A673 (cell line): Measurements from ENCODE around the gene ADAMTS6.

Source experiments
- EZH2 ChIP-seq: fragments of 200-600 bp; sonication (generic); IDR thresholded peaks from 2 replicates; pipeline ENCODE4 v1.6.1; 2017; ENCODE audit warnings: borderline replicate concordance, low read depth, mild to moderate bottlenecking, mixed read lengths, antibody characterized with exemption, low read length; ENCODE audit not compliant: poor library complexity, severe bottlenecking
- TF ChIP-seq, protein P1 (sequence below): fragments of 300-800, 200-600 bp; sonication (generic); conservative IDR thresholded peaks from 2 replicates; pipeline ENCODE4 v1.5.1; 2017; ENCODE audit warnings: low read depth, mild to moderate bottlenecking, antibody characterized with exemption, low read length, moderate library complexity, mixed read lengths

DNA sequence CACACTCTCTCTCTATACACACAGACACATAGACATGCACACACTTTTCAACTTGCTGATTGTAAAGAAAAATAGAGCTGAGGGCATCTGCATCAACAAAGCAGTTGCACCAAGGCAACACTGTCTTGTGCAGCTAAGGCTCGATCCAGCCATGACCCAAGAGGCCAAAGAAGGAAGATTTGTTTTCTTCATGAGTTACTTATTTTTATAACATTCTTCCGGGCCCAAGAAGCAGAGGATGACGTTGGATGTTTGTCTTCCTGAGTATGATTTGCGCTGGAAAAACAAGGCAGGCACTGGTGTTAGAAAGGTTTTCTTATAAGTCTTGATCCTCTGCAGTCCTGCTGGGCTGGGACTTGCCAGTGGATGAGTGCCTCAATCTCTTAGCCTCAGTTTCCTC lies 344.1 kb downstream of the ADAMTS6 start:
- TF ChIP-seq, protein P1, sequence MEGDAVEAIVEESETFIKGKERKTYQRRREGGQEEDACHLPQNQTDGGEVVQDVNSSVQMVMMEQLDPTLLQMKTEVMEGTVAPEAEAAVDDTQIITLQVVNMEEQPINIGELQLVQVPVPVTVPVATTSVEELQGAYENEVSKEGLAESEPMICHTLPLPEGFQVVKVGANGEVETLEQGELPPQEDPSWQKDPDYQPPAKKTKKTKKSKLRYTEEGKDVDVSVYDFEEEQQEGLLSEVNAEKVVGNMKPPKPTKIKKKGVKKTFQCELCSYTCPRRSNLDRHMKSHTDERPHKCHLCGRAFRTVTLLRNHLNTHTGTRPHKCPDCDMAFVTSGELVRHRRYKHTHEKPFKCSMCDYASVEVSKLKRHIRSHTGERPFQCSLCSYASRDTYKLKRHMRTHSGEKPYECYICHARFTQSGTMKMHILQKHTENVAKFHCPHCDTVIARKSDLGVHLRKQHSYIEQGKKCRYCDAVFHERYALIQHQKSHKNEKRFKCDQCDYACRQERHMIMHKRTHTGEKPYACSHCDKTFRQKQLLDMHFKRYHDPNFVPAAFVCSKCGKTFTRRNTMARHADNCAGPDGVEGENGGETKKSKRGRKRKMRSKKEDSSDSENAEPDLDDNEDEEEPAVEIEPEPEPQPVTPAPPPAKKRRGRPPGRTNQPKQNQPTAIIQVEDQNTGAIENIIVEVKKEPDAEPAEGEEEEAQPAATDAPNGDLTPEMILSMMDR = no peak
- no peak for TF ChIP-seq EZH2
